ENCODE results near the gene PPP1R11. TPM values are rescaled to one million over a fixed set of nuclear protein-coding genes. Genes with fewer than 3 reads are reported as not detected.
"Not testable (repeated sequence)": the region's sequence is repeated elsewhere in the genome, so short reads cannot be mapped to it uniquely, and the experiment has no call there.

The PPP1R11 gene, protein sequence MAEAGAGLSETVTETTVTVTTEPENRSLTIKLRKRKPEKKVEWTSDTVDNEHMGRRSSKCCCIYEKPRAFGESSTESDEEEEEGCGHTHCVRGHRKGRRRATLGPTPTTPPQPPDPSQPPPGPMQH
- polyA plus RNA-seq (ENCODE audit: low read depth in 6 of 6): 100 to 1,000 TPM in 2 of 6 donors, 10 to 100 TPM in 4; 70.9 to 101 (median 84.8) TPM

DNA sequence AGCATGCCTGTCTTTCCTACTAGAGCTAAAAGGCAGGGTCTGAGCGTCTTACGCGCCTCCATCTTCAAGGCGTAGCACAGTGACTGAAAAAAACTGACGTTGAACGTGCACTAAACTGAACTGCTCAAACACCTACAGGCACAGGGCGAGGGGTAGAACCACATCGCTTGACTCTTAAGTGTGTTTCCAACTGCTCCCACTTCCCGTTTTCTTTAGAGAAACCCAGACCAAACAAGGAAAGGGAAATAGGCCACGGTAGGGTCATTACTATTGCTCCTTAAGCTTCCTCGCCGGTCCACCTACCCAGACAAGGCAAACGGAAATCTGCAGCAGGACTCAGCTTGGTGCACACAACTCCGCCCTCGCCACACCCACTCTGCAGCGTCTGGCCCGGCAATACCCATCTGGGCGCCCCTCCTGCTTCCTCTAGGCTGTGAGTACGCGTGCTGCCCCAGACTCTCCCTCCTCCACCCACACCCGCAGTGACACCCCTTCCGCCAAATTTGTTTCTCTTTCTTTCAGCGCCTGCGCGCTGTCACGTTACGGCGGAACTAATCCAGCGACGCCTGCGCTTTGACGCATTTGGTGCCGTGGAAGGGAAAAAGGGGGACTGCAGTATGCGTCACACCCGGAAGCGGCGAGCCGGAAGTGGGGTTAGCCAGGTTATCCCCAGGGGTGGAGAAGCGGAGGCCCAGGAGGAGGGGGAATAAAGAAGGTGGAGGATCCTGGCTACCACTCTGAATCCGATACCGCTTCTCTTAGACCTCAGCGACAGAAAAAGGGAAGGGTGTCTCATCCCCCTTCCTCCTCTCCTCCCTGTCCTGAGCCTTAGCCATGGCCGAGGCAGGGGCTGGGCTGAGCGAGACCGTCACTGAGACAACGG lies at the start of gene PPP1R11:
PPP1R11 (plus strand) TSS at position 622 of the 883 bp plus-strand sequence; CDS start at position 835, 213 bp downstream.
- peak within 1 kb of the TSS; percentile 98 to 100 (median 100) for H3K27ac Mint-ChIP-seq
- H3K27me3 Mint-ChIP-seq: peaks cover 15 to 27% (median 20%) of the 10 kb centered on the region in 3 donors
- peak; percentile 99 for DNase-seq
- ATAC-seq (ENCODE audit: low read depth in 2 of 2): peak; percentile 92 to 95
- H3K36me3 Mint-ChIP-seq: peaks cover 33 to 49% of the 10 kb centered on the region in 2 donors
- peak within 1 kb of the TSS; percentile 84 to 99 (median 97) for H3K4me3 Mint-ChIP-seq
- H3K4me1 Mint-ChIP-seq: peaks cover 45 to 63% (median 49%) of the 10 kb centered on the region in 3 donors
- peaks cover 0 to 3% (median 0%) of the 10 kb centered on the region in 7 donors for H3K9me3 Mint-ChIP-seq

DNA sequence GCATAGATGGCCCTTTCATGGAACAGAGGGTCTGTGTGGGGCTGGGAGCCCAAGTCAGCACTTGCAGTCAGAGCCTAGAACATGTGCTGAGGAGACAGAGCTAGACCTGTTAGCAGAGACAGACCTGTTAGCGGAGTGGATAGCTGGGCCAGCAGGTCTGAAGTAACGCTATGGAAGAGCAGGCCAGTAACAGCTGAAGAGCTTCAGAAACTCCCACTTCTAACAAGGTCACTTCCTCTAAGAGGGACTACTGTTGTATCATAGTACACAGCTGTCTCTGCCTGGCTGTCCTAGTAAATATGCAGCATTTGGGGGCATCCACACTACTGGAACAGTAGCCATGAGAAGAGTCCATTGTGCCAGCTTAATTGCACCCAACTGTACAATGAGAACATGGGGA lies 47.2 kb upstream of the PPP1R11 start:
- Mint-ChIP-seq H3K9me3 (no peaks in the 10 kb centered on the region), H3K27me3 (no peaks in the 10 kb centered on the region), H3K4me1 (peaks cover 8 to 20% (median 15%) of the 10 kb centered on the region in 3 donors), H3K27ac (no peak overlapping the region), H3K36me3 (peaks cover 10 to 11% of the 10 kb centered on the region in 2 donors), H3K4me3 (no peak overlapping the region)
- DNase-seq (no peak), ATAC-seq (ENCODE audit: low read depth in 2 of 2) (no peak)

DNA sequence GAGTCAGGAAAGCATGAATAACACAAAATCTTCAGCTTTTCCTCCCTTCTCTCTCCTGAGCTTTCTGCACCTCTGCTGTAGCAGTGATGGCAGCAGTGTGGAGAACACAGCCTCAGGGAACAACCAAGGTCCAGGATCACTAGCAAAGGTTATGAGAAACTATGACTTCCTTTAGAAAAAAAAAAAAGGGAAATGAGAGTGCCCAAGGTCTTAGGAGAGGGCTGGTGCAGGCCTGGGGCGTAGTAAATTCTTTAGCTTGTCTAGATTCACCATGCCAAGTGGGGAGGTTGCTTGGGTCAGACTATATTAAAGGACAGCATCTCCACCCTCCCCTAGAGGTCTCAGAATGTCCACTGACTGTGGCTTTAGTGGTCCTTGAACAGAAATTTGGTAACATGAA lies 46.4 kb upstream of the PPP1R11 start:
- DNase-seq: no peak
- peaks cover 8 to 20% (median 15%) of the 10 kb centered on the region in 3 donors for H3K4me1 Mint-ChIP-seq

DNA sequence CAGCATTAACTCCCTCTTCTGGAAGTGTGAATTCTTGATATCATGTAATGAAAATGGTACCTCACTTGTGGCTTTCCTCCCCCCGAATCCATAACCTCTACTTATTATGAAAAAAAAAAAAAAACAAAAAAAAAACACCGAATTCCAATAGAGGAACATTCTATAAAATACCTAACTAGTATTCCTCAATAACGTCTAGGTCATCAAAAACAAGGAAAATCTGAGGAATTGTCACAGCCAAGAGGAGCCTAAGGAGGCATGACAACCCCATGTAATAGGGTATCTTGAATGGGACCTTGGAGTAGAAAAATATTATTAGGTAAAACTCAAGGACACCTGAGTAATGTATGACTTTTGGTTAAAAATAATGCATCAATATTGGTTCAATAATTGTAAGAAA lies 44.8 kb upstream of the PPP1R11 start:
- no peak for ATAC-seq (ENCODE audit: low read depth in 2 of 2)
- H3K4me3 Mint-ChIP-seq: no peak overlapping the region
- H3K27ac Mint-ChIP-seq: no peak overlapping the region
- no peaks in the 10 kb centered on the region for H3K27me3 Mint-ChIP-seq
- H3K4me1 Mint-ChIP-seq: peaks cover 8 to 20% (median 15%) of the 10 kb centered on the region in 3 donors
- peaks cover 10 to 11% of the 10 kb centered on the region in 2 donors for H3K36me3 Mint-ChIP-seq
- no peak for DNase-seq
- no peaks in the 10 kb centered on the region for H3K9me3 Mint-ChIP-seq

More for the DNA sequence above, 46.4 kb upstream of the PPP1R11 start:
- peak; percentile 34 to 61 for ATAC-seq (ENCODE audit: low read depth in 2 of 2)
- Mint-ChIP-seq H3K27me3 (no peaks in the 10 kb centered on the region), H3K9me3 (no peaks in the 10 kb centered on the region), H3K27ac (no peak overlapping the region), H3K4me3 (no peak overlapping the region), H3K36me3 (peaks cover 10 to 11% of the 10 kb centered on the region in 2 donors)

DNA sequence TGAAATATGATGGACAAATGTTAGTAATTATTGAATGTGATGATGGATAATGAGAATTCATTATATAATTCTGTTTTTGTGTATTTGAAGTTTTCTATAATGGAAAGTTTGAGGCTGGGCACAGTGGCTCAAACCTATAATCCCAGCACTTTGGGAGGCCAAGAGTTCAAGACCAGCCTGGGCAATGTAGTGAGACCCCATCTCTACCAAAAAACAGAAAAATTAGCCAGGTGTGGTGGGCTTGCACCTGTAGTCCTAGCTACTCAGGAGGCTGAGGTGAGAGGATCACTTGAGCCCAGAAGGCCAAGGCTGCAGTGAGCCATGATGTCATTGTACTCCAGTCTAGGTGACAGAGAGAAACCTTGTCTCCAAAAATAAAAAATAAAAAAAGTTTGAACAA lies 44.3 kb upstream of the PPP1R11 start:
- not testable (repeated sequence) for ATAC-seq (ENCODE audit: low read depth in 2 of 2); H3K27ac Mint-ChIP-seq; H3K9me3 Mint-ChIP-seq; H3K4me3 Mint-ChIP-seq; H3K27me3 Mint-ChIP-seq; DNase-seq
- H3K4me1 Mint-ChIP-seq: peaks cover 8 to 20% (median 15%) of the 10 kb centered on the region in 3 donors
- peaks cover 10 to 12% of the 10 kb centered on the region in 2 donors for H3K36me3 Mint-ChIP-seq

DNA sequence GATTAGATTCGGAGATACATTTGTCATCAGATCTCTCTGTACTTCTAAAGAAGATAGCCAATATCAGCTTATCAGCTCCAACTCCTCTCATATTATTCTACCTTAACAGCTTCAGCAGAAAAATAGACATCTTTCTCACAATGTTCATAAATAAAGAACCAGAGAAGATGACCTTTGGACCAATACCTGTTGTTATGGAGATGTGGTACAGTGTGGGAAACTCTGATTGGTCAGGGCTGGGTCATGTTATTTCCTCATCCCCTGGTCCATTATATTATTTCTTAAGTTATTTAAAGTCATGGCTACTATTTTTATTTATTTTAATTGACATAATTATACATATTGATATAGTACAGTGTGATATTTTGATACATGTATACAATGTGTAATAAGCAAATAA lies 41.8 kb upstream of the PPP1R11 start:
- H3K27ac Mint-ChIP-seq: no peak overlapping the region
- H3K27me3 Mint-ChIP-seq: no peaks in the 10 kb centered on the region
- peaks cover 5 to 14% (median 9%) of the 10 kb centered on the region in 3 donors for H3K4me1 Mint-ChIP-seq
- DNase-seq (no peak), ATAC-seq (ENCODE audit: low read depth in 2 of 2) (no peak)
- no peaks in the 10 kb centered on the region for H3K9me3 Mint-ChIP-seq
- no peak overlapping the region for H3K4me3 Mint-ChIP-seq
- peaks cover 0 to 12% of the 10 kb centered on the region in 2 donors for H3K36me3 Mint-ChIP-seq

DNA sequence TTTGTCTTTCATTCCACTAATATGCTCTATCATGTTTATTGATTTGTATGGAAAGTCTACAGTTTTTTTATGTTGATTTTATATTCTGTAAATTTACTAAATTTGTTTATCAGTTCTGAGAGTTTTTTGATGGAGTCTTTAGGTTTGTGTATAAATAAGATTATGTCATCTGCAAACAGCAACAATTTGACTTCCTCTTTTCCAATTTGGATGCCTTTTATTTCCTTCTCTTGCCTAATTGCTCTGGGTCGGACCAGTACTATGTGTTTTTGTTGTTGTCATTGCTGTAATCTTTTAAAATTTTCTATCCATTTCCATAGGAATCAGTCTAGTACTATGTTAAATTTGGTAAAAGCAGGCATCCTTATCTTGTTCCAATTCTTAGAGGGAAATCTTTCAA lies 37.4 kb upstream of the PPP1R11 start:
- H3K9me3 Mint-ChIP-seq: no peaks in the 10 kb centered on the region
- no peak overlapping the region for H3K4me3 Mint-ChIP-seq
- H3K27me3 Mint-ChIP-seq: no peaks in the 10 kb centered on the region
- H3K36me3 Mint-ChIP-seq: peaks cover 10 to 18% of the 10 kb centered on the region in 2 donors
- no peak for DNase-seq
- H3K4me1 Mint-ChIP-seq: no peaks in the 10 kb centered on the region
- no peak overlapping the region for H3K27ac Mint-ChIP-seq
- ATAC-seq (ENCODE audit: low read depth in 2 of 2): no peak

DNA sequence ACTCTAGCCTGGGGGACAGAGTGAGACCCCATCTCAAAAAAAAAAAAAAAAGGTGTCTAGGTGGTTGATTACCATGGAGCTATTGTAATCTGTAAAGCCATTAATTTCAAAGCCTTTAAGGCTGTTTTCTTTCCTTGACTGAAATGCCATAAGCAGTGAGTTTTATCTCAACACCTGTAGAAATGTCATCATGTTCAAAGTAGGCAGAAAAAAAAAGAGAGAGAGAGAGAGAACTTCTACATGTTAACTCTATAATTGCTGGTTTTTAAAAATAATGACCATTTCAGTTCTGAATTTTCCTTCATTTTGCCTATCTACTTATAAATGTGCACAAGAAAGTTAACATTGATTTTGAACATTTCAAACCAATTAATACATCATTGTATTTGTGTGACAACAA lies 35.6 kb upstream of the PPP1R11 start:
- ATAC-seq (ENCODE audit: low read depth in 2 of 2) (no peak), DNase-seq (no peak)
- Mint-ChIP-seq H3K4me3 (no peak overlapping the region), H3K36me3 (peaks cover 17 to 18% of the 10 kb centered on the region in 2 donors), H3K9me3 (no peaks in the 10 kb centered on the region), H3K27ac (peak overlapping the region in 1 of 6 donors; percentile 88), H3K27me3 (no peaks in the 10 kb centered on the region), H3K4me1 (no peaks in the 10 kb centered on the region)

DNA sequence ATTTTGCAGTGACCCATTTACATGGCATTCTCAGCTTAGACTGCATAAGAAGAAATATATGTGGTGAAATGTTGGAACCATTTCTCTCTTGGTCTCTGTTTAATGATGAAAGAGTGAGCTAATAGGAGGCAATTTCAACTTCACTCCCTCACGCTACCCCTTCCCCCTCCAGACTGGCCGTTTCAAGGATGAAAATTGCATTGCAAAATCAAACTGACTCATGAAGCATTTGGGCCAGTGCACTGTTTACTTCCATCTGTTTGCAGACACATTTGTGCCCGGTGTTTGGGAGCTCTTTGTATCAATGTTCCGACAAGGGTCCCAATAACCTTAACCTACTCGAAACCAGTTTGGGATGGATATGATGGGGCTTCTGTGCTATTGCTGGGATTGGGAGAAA lies 33.6 kb upstream of the PPP1R11 start:
- ATAC-seq (ENCODE audit: low read depth in 2 of 2); DNase-seq; H3K27ac Mint-ChIP-seq; H3K4me3 Mint-ChIP-seq; H3K9me3 Mint-ChIP-seq; H3K27me3 Mint-ChIP-seq; H3K4me1 Mint-ChIP-seq: not testable (repeated sequence)
- peaks cover 11 to 17% of the 10 kb centered on the region in 2 donors for H3K36me3 Mint-ChIP-seq

DNA sequence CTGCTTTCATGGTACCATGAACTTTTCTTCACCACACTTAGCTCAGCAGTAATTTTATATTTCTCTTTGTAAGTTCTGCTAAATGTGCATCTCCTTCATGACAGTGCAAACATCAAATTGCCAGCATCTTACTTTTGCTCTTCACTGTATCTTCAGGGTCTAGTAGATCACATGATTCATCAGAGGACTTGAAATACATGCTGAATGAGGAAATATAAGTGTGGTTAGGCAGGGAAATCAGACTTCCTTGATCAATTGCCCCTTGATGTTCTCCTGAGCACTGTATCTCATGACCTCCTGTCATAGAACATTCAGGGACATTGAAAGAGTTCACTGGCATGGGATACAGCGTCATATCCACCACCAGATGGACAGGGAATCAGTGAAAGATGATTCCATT lies 31.2 kb upstream of the PPP1R11 start:
- DNase-seq (no peak), ATAC-seq (ENCODE audit: low read depth in 2 of 2) (no peak)
- peaks cover 0 to 5% (median 0%) of the 10 kb centered on the region in 3 donors for H3K4me1 Mint-ChIP-seq
- H3K4me3 Mint-ChIP-seq: no peak overlapping the region
- H3K9me3 Mint-ChIP-seq: no peaks in the 10 kb centered on the region
- no peak overlapping the region for H3K27ac Mint-ChIP-seq
- peaks cover 10 to 17% of the 10 kb centered on the region in 2 donors for H3K36me3 Mint-ChIP-seq
- H3K27me3 Mint-ChIP-seq: no peaks in the 10 kb centered on the region

DNA sequence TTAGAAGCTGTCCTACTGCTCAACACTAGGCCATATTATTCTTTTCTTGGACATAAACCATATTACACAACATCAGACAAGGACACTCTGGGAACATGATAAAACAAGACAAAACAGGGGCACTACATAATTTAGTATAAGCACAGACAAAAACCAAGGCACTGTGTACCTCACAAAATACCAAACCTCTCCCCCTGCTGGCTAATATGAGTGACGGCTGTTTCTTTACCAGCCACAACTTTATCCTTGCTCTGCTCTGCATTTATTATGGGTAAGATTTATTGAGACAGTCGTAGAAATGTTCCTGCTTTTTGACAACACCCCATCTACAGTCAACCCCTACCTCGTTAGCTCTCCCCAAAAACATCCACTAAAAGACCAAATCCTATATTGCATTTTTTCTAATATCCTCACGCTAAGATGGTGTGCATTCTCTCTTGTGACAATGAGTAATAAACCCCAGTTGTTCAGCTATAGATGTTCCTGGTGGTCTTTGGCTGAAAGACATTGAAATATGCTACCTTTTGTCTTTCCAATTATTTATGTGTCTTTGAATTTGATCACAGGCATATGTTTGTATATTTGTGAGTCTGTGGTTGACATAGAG lies 29.7 kb upstream of the PPP1R11 start:
- peak; percentile 43 to 54 for ATAC-seq (ENCODE audit: low read depth in 2 of 2)
- no peak overlapping the region for H3K27ac Mint-ChIP-seq

DNA sequence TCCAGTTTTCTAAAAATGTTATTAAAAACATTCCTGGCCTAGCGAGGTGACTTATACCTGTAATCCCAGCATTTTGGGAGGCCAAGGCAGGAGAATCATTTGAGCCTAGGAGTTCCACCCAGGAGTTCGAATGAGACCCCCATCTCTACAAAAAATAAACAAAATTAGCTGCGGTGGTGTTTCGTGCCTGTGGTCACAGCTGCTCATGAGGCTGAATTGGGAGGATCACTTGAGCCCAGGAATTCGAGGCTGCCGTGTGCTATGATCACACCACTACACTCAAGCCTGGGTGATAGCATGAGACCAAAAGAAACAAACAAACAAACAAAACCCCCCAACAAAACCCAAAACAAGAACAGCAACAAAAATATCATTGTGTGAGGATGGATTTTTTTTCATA lies 25.8 kb upstream of the PPP1R11 start:
- Mint-ChIP-seq H3K4me3 (no peak overlapping the region), H3K4me1 (peaks cover 0 to 7% (median 5%) of the 10 kb centered on the region in 3 donors), H3K9me3 (no peaks in the 10 kb centered on the region), H3K36me3 (no peaks in the 10 kb centered on the region), H3K27ac (peak overlapping the region in 1 of 6 donors; percentile 68), H3K27me3 (no peaks in the 10 kb centered on the region)
- no peak for ATAC-seq (ENCODE audit: low read depth in 2 of 2)
- DNase-seq: no peak

More for the DNA sequence above, 29.7 kb upstream of the PPP1R11 start:
- H3K36me3 Mint-ChIP-seq: peaks cover 10 to 17% of the 10 kb centered on the region in 2 donors
- no peaks in the 10 kb centered on the region for H3K27me3 Mint-ChIP-seq
- H3K4me1 Mint-ChIP-seq: peaks cover 0 to 5% (median 0%) of the 10 kb centered on the region in 3 donors
- H3K4me3 Mint-ChIP-seq: no peak overlapping the region
- no peaks in the 10 kb centered on the region for H3K9me3 Mint-ChIP-seq
- DNase-seq: no peak

DNA sequence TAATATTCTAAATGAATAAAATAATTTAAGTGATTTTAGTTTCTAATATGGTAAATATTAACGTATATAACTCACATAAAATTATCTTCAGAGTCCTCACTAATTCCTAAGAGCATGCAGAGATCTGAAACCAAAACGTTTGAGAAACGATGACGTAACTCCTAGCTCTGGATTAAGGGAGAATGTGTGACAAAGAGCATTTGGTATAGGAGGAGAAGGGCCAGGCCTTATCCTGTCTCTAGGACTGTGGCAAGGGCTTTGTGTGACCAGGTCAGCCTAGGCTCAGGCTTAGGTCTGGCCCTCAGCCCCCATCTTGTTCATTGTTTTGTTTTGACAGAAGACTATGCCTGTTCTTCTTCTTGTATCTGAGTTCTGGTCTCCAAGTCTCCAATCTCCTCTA lies 25.2 kb upstream of the PPP1R11 start:
- H3K36me3 Mint-ChIP-seq: no peaks in the 10 kb centered on the region
- no peaks in the 10 kb centered on the region for H3K27me3 Mint-ChIP-seq
- ATAC-seq (ENCODE audit: low read depth in 2 of 2) (no peak), DNase-seq (no peak)
- no peaks in the 10 kb centered on the region for H3K9me3 Mint-ChIP-seq
- peaks cover 0 to 7% (median 5%) of the 10 kb centered on the region in 3 donors for H3K4me1 Mint-ChIP-seq
- H3K4me3 Mint-ChIP-seq: no peak overlapping the region
- H3K27ac Mint-ChIP-seq: no peak overlapping the region

Data from naive B cell (primary cell).